Mucosa of gallbladder (tissue), 1 donor: ENCODE measurements around the gene LRFN2. TPM values are rescaled to one million over a fixed set of nuclear protein-coding genes. Genes with fewer than 3 reads are reported as not detected.

Experiments
- DNase-seq: peaks from one replicate; pipeline ENCODE4 v3.0.0-alpha.2; 2020; ENCODE audit warnings: low spot score
- total RNA-seq: library from RNA; stranded (reverse); gene quantifications from one replicate; pipeline ENCODE4 v1.2.1, GENCODE V29; 2021
- donor health status: DM: no; HTN: no; CAD: no.

LRFN2 gene
- total RNA-seq, 1 donor from 2014 or later, result not detected

DNA sequence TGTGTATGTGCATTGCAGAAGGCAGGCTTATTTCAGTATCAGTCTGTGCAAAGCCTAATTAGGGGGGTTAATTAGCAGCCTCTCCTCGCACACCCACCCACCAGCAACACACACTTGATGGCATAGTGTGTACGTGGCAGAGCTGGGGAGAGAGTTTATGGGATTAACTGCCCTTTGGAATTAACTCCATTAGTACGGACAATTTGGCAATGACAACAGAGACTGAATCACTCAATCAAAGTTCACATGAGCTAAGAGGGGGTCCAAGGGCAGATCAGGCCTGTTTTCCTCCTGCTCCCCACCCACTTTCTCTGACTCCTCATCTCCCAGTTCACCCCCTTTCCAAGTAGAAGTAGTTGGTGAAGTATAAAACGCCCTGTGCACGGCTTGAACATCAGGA, 69.5 kb downstream of the LRFN2 start:
- no peak for DNase-seq

DNA sequence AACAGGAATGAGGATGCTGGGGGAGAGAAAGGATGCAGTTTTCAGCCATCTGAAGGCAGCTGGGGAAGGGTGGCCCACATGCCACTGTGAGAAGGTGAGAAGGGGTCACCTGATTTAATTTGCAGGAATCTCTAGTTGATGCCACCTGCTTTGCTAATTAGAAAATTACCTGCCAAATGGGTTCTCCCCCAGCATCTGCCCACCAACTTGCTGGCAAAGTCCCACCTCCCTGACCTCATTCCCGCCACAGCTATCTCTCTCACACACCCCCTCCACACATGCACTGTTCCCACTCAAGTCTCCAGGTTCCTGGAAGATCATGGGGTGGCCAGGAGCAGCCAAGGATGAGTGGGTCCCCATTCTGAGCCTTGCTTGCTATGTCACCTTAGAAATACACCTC, 70.7 kb downstream of the LRFN2 start:
- DNase-seq, result no peak

DNA sequence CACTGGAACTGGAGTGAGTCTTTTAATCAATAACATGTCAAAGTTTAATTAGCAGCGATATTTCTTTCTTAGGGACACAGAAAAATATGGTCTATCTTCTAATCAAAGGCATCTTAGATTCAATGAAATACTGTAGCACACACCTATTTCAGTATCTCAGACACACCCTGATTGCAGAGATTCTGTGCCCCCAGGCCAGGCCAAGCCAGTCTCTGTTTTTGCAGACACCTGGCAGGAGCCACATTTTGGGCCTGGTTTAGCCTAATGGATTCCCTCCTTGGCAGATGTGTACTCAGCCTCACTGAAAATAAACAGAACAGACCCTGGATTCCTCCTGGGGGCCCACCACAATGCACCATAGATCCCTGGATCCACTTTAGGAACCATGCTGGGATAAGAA, 74.8 kb downstream of the LRFN2 start:
- no peak for DNase-seq

DNA sequence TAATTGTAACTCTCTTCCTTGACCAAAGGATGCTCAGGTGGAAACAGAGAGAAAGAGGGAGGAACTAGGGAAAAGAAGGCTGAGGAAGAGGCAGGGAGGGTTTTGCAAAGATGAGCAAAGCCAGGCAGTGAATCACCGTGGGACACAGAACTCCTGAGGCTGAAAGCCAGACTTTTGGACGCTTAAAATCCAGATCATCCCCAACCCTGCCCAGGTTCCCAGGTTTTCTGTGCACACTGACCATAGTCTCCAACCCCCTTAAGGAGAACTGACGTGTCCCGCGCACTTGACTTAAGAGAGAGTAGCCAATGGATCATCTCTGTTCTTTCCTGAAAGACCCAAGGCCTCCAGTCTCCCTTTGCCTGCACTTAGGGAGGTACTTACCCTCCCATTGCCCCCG, 75.3 kb downstream of the LRFN2 start:
- DNase-seq, result no peak

DNA sequence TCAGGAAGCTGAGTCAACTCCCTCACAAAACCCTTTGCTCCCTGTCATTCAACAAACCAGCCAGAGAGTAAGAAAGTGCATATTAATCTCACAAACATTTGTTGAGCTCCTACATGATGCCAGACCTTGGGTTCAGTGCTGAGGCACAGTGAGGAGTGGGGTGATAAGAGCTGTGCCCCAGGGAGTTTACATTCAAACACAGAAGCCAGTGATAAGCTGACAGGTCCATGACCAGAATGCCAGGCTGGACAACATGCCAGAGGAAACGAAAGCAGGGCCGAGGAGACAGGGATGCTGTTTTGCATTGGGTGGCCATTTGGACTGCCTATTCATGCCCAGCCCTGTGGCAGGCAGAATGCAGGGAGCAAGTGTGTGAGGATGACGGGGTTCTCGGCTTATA, 76.7 kb downstream of the LRFN2 start:
- no peak for DNase-seq

DNA sequence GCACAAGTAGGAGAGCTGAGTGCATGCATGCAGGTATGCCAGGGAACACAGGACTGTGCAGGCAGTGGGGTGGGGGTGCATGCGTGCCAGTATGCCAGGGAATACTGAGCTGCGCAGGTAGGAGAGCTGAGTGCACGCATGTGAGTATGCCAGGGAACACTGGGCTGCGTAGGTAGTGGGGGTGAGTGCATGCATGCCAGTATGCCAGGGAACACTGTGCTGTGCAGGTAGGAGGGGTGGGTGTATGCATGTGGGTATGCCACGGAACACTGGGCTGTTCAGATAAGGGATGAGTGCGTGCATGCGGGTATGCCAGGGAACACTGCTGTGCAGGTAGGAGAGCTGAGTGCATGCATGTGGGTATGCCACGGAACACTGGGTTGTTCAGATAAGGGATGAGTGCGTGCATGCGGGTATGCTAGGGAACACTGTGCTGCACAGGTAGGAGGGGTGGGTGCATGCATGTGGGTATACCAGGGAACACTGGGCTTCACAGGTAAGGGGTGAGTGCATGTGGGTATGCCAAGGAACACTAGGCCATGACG, 77.4 kb downstream of the LRFN2 start:
- no peak for DNase-seq

DNA sequence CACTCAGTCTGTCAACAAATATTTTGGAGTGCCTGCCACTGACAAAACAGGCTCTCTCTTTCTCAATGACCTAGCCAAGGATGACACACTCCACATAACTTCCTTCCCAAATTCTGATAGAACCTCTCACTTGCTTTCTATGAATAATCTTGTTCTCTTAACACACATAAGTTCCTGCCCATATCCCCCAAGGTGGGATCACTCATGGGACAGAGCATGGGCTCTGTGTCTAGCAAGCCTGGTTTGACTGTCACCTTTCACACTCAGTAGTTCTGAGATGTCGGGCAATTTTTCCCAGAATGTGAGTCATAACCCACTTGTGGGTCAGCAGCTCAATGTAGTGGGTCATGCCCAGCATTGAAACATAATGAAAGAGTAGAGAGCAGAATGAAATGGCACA, 78.1 kb downstream of the LRFN2 start:
- DNase-seq, result no peak

DNA sequence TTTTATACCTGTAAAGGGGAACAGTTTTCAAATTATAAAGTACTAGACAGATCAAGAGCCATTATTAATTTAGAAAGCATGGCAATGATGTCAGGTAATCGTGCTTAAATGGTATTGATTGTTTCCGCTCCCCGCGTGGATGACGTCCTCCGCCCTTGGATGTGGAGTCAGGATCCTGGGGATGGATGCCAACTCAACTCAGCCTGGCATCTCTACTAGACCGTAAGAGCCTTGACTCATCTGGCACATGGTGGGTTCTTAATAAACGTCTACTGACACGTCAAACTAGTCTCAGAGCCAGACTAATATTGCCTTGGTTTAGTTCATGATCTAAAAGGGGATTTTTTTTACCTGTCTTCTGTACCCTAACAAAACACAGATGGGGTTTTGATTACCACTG, 80.2 kb downstream of the LRFN2 start:
- no peak for DNase-seq

DNA sequence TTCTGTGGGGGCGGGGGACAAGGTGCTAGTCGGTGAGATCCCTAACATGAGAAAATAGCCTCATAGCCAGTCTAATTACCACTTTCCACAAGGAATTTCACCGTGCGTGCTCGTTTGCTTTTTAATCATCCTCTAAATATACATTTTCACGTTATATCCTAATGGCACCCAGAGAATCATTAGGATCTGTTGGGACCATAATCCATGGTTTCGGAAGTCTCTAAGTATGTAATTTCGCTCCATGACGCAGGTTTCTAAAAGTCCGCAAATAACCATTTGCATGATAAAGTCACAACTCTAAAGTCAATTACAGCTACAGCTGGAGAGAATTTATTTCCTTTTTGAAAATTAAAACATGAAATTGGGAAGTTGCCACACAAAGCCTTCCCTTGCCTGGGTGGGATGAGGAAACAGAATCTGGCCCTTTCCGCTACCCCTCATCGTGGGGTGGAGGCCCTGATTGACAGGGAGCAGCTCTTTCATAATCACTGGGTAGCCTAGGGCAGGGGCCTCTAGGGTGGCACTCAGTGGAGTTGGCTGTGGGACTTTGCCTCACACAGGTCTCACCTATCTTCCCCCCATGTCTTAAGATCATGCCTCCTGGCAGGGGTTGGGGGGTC, 81.9 kb downstream of the LRFN2 start:
- no peak for DNase-seq

DNA sequence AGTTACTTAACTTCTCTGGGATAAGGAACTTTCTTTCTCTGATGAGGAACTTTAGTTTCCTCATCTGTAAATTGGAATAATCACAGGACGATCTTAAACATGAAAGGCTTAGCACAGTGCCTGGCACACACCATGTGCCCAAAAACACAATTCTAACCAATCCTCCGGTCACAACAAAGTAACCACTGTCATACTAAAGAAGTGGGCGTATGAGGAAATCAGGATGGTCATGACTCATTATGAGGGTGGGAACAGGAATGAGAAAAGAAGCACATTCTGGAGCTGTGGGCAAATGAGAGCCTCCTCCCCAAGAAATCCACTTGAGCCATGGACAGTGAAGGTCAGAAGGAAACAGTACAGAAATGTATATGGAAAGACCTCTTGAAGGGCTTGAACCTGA, 82.9 kb downstream of the LRFN2 start:
- DNase-seq, result no peak

DNA sequence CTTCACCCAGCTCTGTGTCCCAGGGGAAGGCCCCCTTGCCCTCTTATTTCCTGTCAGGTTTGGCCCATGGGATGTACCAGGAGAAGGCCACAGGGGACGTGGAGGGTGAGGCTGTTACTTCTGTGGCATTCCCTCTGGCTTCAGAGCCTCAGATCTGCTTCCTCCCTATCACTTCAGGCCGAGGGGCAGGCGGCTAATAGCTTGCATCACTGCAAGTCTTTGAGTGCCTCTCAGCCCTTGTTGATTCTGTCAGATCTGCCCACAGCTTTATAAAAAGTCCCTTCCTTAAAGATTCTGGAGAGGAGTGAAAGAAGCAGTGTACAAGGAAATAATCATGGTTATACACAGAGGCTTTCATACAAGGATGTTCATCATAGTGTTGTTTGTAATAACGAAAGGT, 86.9 kb downstream of the LRFN2 start:
- no peak for DNase-seq

DNA sequence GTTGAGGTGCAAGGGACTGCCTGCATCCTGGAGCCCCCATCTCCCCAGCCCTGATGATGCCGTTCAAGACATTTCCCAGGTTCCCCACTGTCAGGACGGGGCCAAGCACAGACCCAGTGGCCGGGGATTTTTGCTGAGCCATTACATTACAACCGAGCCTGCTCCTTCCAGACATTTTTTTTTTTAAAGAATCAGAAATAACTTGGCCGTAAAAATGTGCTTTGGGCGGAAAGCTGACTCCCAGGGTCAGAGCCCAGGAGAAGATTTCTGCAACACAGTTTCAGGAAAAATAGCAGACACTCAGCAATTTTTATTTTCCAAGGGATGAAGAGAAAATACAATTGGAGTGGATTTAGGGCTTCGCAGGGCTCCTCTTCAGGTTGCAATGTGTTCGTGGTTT, 87.9 kb downstream of the LRFN2 start:
- DNase-seq, result no peak

DNA sequence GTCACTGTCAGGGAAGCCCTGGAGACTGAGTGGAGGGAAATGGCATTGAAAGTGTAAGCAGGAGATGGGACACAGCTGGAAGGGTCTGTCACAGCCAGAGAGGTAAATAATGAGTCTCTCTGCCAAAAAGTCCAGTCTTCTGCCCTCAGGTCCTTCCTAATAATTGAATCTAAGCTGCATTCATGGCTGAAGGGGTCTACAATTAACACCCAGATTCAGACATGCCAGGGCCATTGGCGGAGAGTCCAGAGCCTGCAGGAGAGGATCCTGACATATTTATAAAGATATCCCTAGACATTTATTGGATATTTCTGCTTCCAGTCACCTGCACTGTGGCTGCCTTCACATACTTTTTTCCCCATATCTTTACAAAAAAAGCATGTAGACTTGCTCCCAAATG, 89.0 kb downstream of the LRFN2 start:
- no peak for DNase-seq

DNA sequence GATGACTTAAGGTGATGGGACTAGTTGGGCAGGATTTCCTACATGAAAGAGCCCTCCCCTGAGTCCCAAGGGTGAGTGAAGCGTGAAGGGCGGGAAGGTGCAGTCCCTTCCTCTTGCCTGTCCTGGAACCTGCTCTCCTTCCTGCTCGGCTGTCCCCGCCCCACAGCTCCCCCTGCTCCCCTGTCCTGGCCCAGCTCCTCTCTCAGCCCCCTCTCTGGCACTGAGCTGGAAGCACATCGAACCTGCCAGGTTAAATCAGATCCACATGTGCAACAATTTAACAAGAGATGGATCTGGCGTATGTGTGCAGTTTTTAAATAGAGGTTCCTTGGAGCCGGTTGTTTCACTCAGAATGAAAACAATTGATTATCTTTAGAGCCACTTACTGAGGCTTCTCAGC, 95.0 kb downstream of the LRFN2 start:
- DNase-seq, result no peak

DNA sequence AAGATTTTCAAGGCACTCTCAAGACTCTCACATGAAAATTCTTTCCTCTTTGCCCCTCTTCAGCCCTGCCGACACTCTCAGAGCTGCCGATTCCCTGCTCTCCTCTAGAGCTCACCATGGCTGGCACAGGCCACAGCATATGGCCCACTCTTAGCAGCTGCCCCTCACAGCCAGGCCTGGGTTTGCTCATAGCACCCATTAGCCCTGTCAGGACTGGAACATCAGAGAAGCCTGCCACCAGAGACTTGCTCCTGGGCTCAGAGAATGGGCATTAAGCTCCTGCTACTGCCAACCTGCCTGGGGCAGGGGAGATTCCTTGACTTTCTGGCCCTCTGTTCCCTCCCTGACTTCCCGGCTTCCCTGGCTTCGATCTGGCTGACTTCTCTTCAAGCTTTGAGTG, 96.7 kb downstream of the LRFN2 start:
- DNase-seq, result no peak

DNA sequence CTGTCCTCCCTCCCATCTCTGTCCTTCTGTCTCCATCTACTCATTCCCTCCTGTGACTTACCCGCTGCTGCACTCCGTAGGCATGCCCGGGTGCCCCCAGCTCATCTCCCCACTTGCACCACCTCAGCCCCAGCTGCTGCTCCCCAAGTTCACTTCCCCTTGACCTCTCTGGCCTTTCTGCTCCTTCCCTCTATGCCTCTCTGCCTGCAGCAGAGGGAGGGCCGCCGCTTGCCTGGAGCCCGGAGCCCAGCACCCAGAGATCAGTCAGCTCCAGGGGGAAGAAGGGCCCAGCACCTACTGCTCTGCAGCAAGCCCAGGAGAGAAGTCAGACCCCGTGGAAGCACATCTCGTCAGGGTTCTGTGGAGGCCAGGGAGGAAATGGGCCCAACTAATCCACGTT, 97.4 kb downstream of the LRFN2 start:
- no peak for DNase-seq

DNA sequence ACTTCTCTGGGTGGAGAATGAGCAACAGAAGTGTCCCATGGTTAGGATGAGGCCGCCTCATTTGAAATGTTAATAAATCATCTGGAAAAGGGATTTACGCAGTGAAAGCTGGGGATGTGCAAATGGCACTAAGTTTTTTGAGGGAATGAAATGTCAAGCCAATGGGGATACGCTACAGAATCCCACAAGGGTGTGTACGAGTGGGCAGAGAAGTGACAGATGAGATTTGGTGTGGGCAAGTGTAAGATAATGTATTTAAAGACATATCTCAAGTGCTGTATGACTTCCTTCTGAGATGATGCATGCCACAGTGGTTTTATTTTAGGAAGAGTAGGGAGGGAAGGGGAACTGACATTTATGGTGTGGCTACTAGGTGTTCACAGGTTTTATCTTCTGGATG, 100.6 kb downstream of the LRFN2 start:
- no peak for DNase-seq

DNA sequence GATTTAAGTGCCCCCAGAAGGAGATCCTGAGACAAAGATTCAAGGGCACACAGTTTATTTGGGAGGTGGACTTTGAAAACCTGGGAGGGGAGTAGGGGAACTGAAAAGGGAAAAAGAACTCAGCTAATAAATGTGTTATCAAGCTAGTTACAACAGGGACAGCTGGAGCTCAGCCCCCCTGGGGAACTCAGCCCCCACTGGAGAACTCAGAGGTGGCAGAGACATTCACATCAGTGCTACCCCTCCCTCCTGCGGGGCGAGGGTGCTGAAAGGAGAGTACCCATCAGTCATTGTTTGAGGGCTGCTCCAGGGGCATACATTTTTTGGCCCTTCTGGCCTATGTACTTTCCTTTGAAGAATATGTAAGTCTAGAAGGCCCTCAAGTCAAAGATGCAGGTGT, 101.4 kb downstream of the LRFN2 start:
- DNase-seq, result no peak

DNA sequence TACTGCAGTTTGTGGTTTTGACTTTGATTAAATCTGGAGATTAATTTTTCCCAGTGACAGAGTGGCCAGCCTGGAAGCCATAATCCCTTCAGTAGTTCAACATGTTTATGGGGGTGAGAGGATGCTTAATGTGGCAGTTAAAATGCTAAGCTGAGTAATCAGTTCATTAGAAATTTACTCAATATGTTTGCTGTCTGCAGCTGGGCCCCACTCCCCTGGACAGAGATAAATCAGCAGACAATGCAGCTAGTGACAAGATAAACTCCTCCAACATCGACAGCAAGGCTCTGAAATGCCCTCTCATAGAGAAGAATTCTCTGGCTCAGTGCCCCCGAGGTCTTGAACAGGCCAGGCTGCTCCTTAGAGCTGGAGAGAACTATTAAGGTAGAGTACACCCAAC, 101.9 kb downstream of the LRFN2 start:
- no peak for DNase-seq

DNA sequence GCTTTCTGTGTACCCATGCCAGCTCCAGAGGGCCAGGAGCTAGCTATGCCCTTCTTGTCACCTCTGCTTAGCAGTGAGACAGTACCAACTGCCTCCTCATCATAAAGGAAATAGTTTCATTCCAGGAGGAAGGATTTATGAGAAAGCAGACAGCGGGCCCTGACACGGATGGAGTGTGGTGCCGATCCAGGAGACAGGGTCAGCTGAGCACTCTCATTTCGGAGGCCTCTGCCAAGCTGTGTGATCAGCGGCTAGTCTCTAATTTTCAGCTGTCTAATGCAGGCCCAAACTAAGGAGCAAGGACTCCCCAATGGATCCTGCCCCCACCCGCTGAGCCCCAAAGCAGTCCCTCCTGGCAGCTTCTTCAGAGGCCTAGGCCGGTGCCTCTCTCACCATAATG, 103.1 kb downstream of the LRFN2 start:
- no peak for DNase-seq

DNA sequence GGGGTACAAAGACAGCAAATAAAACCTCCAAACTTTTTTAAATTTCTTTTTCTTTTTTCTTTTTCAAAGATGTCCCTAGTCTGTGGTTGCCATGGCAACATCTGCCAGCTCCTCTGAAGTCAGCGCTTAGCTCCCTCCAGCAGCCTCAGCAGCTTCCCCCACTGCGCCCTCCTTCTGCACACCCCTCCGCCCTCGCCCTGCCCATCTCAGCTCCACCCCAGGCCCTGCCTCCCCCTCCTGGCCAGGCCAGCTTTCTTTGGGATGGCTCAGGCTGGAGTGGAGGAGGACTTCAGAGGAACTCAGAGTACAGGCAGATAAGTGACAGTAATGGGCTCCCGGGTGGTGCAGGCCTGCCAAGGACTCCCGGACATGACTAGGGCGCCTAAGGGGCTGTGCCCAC, 104.6 kb downstream of the LRFN2 start:
- DNase-seq, result no peak

DNA sequence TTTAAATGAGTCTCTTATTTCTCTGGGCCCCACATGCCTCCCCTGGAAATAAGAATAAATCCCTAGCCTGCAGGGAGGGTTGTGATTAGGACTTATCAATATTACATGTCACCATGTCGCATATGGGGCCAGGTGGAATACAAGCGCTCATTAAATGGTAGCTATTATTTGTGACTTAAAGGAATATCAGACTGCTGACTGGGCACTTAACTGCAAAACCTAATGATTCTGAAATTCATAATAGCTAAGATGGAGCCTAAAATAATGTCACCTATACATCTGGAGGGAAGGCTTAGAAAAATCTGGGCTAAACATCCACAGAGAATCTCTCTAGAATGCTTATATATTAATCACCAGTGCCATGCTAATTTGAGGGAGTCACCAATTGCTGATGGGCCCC, 106.5 kb downstream of the LRFN2 start:
- DNase-seq, result no peak

DNA sequence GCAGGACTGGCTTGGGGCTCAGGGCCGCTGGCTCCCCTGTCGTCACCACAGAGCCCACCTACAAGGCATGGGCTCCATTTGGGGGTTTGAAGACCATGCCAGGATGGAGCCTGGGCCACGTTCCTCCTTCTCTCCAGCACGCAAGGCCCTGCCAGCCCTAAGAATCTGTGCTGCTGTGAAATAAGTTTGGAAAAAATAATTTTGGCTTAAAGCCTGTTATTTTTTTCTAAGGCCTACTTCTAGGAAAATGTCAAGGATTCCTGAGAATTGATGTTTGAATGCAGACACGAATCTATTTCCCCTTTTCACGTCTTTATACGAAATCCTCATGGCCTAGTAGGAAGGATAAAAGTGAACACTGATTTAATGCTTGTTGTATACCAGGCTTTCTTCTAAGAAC, 107.5 kb downstream of the LRFN2 start:
- DNase-seq, result no peak
